Measurements from ENCODE around the gene MFRP. TPM values are rescaled to one million over a fixed set of nuclear protein-coding genes. Genes with fewer than 3 reads are reported as not detected.

The MFRP gene
- total RNA-seq, 1 donor from 2014 or later, result not detected

DNA sequence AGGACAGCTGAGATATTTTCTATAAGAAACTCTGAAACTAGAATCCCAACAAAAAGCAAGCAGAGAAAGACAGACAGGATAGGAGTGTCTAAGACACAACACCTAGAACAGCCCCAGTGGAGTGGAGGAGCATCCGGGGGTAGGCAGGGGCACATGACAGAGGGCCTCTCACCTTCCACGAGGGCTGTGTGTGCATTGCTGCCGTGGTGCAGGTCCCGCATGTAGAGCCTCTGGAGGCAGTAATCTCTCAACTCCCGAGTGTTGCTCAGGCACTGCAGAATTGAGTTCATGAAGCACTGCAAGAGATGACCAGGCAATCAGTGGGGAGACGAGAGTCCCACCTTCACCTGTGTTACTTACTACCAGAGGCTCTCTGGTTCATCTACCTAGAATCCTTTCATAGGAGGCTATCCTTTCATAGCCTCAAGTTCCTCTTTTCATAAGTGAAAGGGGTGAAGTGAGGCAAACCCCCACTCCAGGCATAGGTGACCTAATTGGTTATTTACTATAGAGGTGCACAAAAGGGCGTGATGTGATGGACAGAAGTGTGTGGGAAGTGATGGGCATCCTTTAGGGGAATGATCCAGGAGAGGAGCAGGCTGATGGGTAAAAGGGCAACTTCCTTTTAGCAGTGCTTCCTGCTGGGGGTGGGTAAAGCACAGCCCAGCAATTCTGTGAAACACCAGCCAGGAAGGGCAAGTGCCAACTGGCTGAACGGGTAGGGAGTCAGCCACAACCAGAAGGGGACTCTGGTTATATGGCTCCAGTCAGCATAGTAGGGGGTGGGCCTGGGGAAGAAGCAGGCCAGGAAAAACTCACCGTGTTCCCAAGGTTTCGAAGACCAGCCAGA lies 13.1 kb upstream of the MFRP start:
- no peaks in the 10 kb centered on the region for H3K9me3 Mint-ChIP-seq
- H3K36me3 Mint-ChIP-seq (ENCODE audit: low read depth), result no peaks in the 10 kb centered on the region
- H3K27ac Mint-ChIP-seq, result no peak overlapping the region
- DNase-seq (ENCODE audit: low spot score), result no peak
- intact Hi-C loops (cut with micrococcal nuclease), result no loop called here
- no peak overlapping the region for H3K4me3 Mint-ChIP-seq (ENCODE audit: low read depth)
- H3K27me3 Mint-ChIP-seq (ENCODE audit: low read depth), result peaks cover 22% of the 10 kb centered on the region
- H3K4me1 Mint-ChIP-seq (ENCODE audit: low read depth), result peaks cover 26% of the 10 kb centered on the region

DNA sequence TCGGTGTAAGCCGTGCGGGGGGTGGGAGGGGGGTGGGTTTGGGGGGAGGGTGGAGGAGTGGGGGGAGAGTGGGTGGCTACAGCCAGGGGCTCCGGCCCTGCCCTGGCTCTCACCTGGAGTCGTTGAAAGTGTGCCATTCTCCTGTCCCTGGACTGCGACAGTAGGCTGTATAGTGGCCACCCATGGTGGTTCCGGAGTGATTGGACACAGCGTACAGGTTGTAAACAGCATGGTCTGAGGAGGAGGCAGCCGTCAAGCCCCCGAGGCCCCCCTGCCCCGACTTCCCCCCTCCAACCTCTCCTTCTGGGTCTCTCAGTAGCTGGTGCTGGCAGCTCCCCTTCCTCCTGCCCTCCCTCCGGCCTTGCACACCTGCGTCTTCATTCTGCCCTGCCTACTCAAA lies 10.6 kb upstream of the MFRP start:
- intact Hi-C loops (cut with micrococcal nuclease), result no loop called here
- peak overlapping the region; percentile 68 for H3K4me3 Mint-ChIP-seq (ENCODE audit: low read depth)
- H3K27me3 Mint-ChIP-seq (ENCODE audit: low read depth), result peaks cover 14% of the 10 kb centered on the region

GRCh38 chr11:119356349-119357031 lies 10.0 kb upstream of the MFRP start:
- Mint-ChIP-seq H3K27me3 (ENCODE audit: low read depth) (peaks cover 12% of the 10 kb centered on the region), H3K36me3 (ENCODE audit: low read depth) (no peaks in the 10 kb centered on the region), H3K27ac (peak overlapping the region; percentile 71), H3K4me1 (ENCODE audit: low read depth) (peaks cover 17% of the 10 kb centered on the region), H3K4me3 (ENCODE audit: low read depth) (peak overlapping the region; percentile 82), H3K9me3 (no peaks in the 10 kb centered on the region)
- DNase-seq (ENCODE audit: low spot score), result peak; percentile 68
- intact Hi-C loops (cut with micrococcal nuclease), result loop anchor here (1.0 kb wide), 3 partner anchors 18 to 118 kb away; partner anchors contain the start of gene USP2

More for the DNA sequence above, 10.6 kb upstream of the MFRP start:
- DNase-seq (ENCODE audit: low spot score), result no peak
- H3K36me3 Mint-ChIP-seq (ENCODE audit: low read depth), result no peaks in the 10 kb centered on the region
- H3K27ac Mint-ChIP-seq, result peak overlapping the region; percentile 2
- H3K9me3 Mint-ChIP-seq, result no peaks in the 10 kb centered on the region
- H3K4me1 Mint-ChIP-seq (ENCODE audit: low read depth), result peaks cover 20% of the 10 kb centered on the region

- no peaks in the 10 kb centered on the region for H3K9me3 Mint-ChIP-seq
- H3K4me3 Mint-ChIP-seq (ENCODE audit: low read depth), result no peak overlapping the region
- peaks cover 19% of the 10 kb centered on the region for H3K27me3 Mint-ChIP-seq (ENCODE audit: low read depth)
- H3K36me3 Mint-ChIP-seq (ENCODE audit: low read depth), result no peaks in the 10 kb centered on the region
- H3K27ac Mint-ChIP-seq, result no peak overlapping the region
- DNase-seq (ENCODE audit: low spot score), result no peak
- intact Hi-C loops (cut with micrococcal nuclease), result no loop called here
- H3K4me1 Mint-ChIP-seq (ENCODE audit: low read depth), result peaks cover 14% of the 10 kb centered on the region
Measured at GRCh38 chr11:119355091-119355843, 8.8 kb upstream of the MFRP start.

- Mint-ChIP-seq H3K27ac (no peak overlapping the region), H3K36me3 (ENCODE audit: low read depth) (no peaks in the 10 kb centered on the region), H3K4me1 (ENCODE audit: low read depth) (peaks cover 12% of the 10 kb centered on the region), H3K9me3 (no peaks in the 10 kb centered on the region), H3K4me3 (ENCODE audit: low read depth) (no peak overlapping the region), H3K27me3 (ENCODE audit: low read depth) (peaks cover 19% of the 10 kb centered on the region)
- intact Hi-C loops (cut with micrococcal nuclease), result no loop called here
- DNase-seq (ENCODE audit: low spot score), result no peak
Measured at GRCh38 chr11:119352857-119353260, 6.4 kb upstream of the MFRP start.

DNA sequence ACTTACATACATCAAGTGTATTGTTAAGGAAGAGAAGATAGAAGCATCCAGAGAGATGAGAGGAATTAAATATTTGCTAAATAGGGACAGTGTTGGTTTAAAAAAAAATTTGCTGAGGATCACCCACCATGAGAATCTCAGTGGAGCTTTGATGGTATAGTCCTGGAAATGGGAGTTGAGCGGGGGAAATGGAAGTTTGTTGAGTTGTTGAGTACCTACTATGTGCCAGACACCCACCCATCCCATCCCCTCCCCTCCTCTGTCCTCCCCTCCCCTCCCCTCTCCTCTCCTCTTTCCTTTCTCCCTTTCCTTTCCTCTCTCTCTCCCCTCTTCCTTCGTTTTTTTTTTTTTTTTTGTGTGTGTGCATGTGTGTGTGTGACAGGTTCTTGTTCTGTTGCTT lies 4.7 kb upstream of the MFRP start:
- Mint-ChIP-seq H3K4me1 (ENCODE audit: low read depth) (peaks cover 7% of the 10 kb centered on the region), H3K9me3 (no peaks in the 10 kb centered on the region), H3K4me3 (ENCODE audit: low read depth) (no peak overlapping the region), H3K27me3 (ENCODE audit: low read depth) (peaks cover 22% of the 10 kb centered on the region), H3K36me3 (ENCODE audit: low read depth) (no peaks in the 10 kb centered on the region), H3K27ac (no peak overlapping the region)
- intact Hi-C loops (cut with micrococcal nuclease), result no loop called here
- no peak for DNase-seq (ENCODE audit: low spot score)

DNA sequence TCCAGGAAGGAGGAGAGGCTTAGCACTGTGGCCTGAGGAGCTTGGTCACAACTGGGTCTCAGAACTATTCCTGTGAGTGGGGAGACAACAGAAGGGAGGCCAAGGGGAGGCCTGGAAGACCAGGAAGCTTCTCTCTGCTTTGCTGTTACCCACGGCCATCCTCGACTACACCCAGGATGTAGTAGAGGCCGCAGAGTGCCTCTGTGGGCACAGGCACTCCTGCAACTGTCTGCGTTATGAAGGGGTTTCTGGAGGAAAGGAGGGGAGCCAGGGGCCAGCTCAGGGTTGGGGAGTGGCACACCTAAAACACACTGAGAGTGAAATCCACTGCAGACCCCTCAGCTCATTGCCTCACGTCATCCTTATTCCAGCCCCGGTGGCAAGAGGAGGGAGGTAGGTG lies 3.8 kb upstream of the MFRP start:
- no peaks in the 10 kb centered on the region for H3K9me3 Mint-ChIP-seq
- DNase-seq (ENCODE audit: low spot score), result no peak
- no peaks in the 10 kb centered on the region for H3K36me3 Mint-ChIP-seq (ENCODE audit: low read depth)
- no peak overlapping the region for H3K4me3 Mint-ChIP-seq (ENCODE audit: low read depth)
- peaks cover 4% of the 10 kb centered on the region for H3K4me1 Mint-ChIP-seq (ENCODE audit: low read depth)
- peaks cover 19% of the 10 kb centered on the region for H3K27me3 Mint-ChIP-seq (ENCODE audit: low read depth)
- no peak overlapping the region for H3K27ac Mint-ChIP-seq
- intact Hi-C loops (cut with micrococcal nuclease), result no loop called here

- Mint-ChIP-seq H3K36me3 (ENCODE audit: low read depth) (no peaks in the 10 kb centered on the region), H3K4me3 (ENCODE audit: low read depth) (no peak overlapping the region), H3K27ac (no peak overlapping the region), H3K4me1 (ENCODE audit: low read depth) (peaks cover 4% of the 10 kb centered on the region), H3K9me3 (no peaks in the 10 kb centered on the region), H3K27me3 (ENCODE audit: low read depth) (peaks cover 23% of the 10 kb centered on the region)
- intact Hi-C loops (cut with micrococcal nuclease), result no loop called here
- no peak for DNase-seq (ENCODE audit: low spot score)
Measured at GRCh38 chr11:119347940-119348605, 1.6 kb upstream of the MFRP start.

- no peak overlapping the region for H3K27ac Mint-ChIP-seq
- no peaks in the 10 kb centered on the region for H3K36me3 Mint-ChIP-seq (ENCODE audit: low read depth)
- H3K27me3 Mint-ChIP-seq (ENCODE audit: low read depth), result peaks cover 25% of the 10 kb centered on the region
- no peaks in the 10 kb centered on the region for H3K9me3 Mint-ChIP-seq
- DNase-seq (ENCODE audit: low spot score), result no peak
- intact Hi-C loops (cut with micrococcal nuclease), result no loop called here
- H3K4me3 Mint-ChIP-seq (ENCODE audit: low read depth), result no peak overlapping the region
- peaks cover 4% of the 10 kb centered on the region for H3K4me1 Mint-ChIP-seq (ENCODE audit: low read depth)
Measured at GRCh38 chr11:119347242-119347641, 737 bp upstream of the MFRP start.

DNA sequence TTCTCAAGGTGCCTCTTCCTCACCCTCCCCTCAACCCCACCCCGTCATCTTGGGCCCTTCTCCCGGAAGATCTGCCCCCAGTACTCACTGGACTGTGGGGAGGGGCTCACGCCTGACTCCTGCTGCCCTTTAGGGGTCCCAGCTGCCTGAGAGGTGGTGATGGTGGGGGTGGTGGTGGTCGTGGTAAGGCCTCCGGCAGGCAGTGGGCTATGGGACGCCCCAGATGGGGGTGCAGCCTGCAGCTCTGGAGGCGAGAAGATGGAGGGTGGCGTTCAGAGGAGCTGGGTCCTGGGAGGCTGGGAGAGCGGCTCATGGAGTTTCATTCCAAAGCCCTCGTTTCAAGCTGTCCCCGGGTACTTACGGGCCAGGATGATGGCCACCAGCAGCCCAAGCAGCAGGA lies 820 bp downstream of the MFRP start:
- Mint-ChIP-seq H3K4me3 (ENCODE audit: low read depth) (no peak overlapping the region), H3K9me3 (no peaks in the 10 kb centered on the region), H3K36me3 (ENCODE audit: low read depth) (no peaks in the 10 kb centered on the region), H3K4me1 (ENCODE audit: low read depth) (peaks cover 7% of the 10 kb centered on the region), H3K27ac (no peak overlapping the region), H3K27me3 (ENCODE audit: low read depth) (peaks cover 33% of the 10 kb centered on the region)
- intact Hi-C loops (cut with micrococcal nuclease), result no loop called here
- no peak for DNase-seq (ENCODE audit: low spot score)

GRCh38 chr11:119344291-119345010 lies 2.1 kb downstream of the MFRP start:
- Mint-ChIP-seq H3K36me3 (ENCODE audit: low read depth) (no peaks in the 10 kb centered on the region), H3K4me3 (ENCODE audit: low read depth) (no peak overlapping the region)
- intact Hi-C loops (cut with micrococcal nuclease), result no loop called here

GRCh38 chr11:119343726-119344125 lies 2.8 kb downstream of the MFRP start:
- DNase-seq (ENCODE audit: low spot score), result no peak
- peaks cover 40% of the 10 kb centered on the region for H3K27me3 Mint-ChIP-seq (ENCODE audit: low read depth)
- H3K4me3 Mint-ChIP-seq (ENCODE audit: low read depth), result no peak overlapping the region
- no peaks in the 10 kb centered on the region for H3K9me3 Mint-ChIP-seq
- H3K36me3 Mint-ChIP-seq (ENCODE audit: low read depth), result peaks cover 6% of the 10 kb centered on the region
- intact Hi-C loops (cut with micrococcal nuclease), result no loop called here
- no peak overlapping the region for H3K27ac Mint-ChIP-seq
- H3K4me1 Mint-ChIP-seq (ENCODE audit: low read depth), result peaks cover 7% of the 10 kb centered on the region

More at GRCh38 chr11:119344291-119345010, 2.1 kb downstream of the MFRP start:
- peaks cover 33% of the 10 kb centered on the region for H3K27me3 Mint-ChIP-seq (ENCODE audit: low read depth)
- no peaks in the 10 kb centered on the region for H3K9me3 Mint-ChIP-seq
- no peak for DNase-seq (ENCODE audit: low spot score)
- H3K4me1 Mint-ChIP-seq (ENCODE audit: low read depth), result peaks cover 3% of the 10 kb centered on the region
- H3K27ac Mint-ChIP-seq, result no peak overlapping the region

All from activated T-helper 2 cell treated with anti-CD3 and anti-CD28 coated beads, Interferon-gamma antibody, Interleukin-2, Interleukin-4, amounts not matched to agents 10 μg/mL and 5 μg/mL and 100 μg/mL, durations not matched to agents 14 hours and 24 hours and 36 hours (primary cell).